Activated CD4-positive, alpha-beta T cell treated with anti-CD3 and anti-CD28 coated beads for 1 hour (primary cell): ENCODE measurements around the gene NT5C2.

Source experiments
- DNase-seq: peaks from one replicate; pipeline ENCODE4 v3.0.0-alpha.2; 2020

The NT5C2 gene

DNA sequence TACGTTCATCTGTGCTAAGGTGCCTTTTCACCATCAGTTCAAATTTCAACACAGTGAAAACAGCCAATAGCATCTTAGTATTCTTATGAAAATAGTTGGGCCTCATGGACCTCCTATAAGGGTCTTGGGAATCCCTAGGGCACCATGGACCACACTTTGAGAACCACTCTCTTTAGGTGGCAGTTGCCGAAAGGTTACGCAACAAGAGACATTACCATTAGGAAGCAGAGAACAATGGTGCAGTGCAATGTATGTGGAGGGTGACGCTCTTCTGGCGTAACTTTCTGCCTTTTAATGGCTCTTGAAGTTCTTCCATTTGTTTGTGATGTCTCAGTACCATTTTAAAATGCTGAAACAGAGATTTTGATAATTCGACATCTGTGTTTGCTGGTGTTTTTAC is 143.8 kb downstream of the NT5C2 start:
- no peak for DNase-seq

DNA sequence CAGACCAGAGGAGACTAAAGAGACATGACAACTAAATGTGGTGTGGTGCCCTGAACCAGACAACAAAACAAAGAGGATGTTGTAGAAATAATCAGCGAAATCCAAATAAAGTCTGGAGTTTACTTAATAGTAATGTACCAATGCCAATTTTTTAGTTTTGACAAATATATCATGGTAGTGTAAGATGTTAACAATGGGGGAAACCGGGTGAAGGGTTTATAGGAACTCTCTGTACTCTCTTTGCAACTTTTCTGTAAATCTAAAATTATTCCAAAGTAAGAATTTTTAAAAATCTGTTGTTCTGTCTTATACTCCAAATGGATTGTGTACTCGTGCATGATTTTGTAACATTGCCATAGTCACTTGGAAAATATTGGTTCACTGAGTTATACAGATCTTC is 145.7 kb downstream of the NT5C2 start:
- DNase-seq: no peak

DNA sequence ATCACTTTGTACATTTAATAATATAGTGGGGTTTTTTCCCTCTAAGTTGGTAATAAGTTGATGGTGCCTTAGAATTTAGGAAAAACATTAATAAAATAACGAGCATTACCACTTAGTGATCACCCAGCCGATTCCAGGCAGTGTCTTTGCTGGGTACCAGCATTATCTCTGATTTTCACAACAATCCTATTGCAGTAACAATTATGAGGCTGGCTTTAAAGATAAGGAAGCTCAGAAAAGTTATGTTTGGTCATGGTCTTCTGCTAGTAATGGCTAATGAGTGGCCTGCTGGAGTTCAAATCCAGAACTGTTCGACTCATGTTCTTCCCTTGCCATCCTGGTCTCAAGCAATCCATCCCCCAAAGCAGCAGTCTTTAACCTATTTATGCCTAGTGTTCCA is 147.1 kb downstream of the NT5C2 start:
- no peak for DNase-seq

DNA sequence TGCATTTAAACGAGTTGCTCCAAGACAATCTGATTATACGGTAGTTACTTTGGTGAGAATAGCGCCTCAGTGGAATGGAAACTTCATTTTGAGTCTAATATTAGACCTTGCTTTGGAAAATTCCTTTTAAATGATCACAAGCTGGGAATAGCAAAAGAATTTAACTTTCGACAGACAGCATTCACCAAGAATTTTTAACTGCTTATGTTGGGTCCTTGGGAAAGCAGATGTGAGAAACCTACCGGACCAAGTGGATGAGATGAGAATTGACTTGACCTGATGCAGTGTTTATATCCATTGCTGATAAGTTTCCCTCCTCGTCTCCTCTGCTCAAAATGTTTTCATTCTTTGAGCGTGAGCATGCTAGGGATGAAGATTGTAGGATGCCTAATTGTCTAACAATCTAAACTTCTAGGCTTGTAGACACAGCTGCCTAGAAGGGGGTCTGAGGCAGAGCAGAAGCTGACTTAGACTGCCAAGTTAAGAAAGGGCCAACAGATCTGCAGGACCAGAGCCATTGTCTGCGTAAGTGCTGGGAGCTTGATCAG is 148.1 kb downstream of the NT5C2 start:
- no peak for DNase-seq

DNA sequence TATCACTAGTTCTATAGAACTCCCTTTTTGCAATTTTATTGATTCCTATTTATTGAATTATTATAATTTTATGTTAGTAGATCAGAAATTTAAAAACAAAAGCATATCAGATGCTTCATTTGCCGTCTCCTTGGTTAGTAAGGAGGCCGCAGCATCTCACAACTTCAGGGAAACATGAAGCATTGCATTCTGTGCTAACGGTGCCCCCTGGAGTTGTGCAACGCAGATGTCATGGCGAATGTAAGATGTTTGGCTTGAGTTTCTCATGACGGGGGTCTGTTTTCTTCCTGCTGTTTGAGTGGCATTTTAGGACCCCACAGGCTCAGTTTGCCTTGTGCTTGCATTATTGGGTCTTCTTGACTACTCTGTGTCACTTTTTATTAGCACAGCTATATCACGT is 150.2 kb downstream of the NT5C2 start:
- DNase-seq: no peak

DNA sequence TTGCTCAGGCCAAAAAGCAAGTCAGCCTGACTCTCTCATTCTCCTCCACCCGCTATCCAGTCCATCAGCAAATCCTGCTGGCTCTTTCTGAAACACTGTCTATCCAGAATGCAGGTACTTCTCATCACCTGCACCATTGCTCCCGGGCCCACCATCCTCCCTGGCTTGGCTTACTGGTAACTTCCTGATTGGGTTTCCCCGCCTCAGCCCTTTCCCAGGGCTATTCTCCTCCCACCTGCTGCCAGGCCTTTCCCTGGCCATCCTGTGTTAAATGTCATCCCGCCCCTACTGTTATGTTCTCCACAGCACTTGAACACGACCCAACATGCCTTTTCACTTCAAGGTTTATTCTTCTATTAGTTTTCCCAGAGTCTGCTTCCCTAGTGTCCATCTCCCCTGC is 150.9 kb downstream of the NT5C2 start:
- no peak for DNase-seq

DNA sequence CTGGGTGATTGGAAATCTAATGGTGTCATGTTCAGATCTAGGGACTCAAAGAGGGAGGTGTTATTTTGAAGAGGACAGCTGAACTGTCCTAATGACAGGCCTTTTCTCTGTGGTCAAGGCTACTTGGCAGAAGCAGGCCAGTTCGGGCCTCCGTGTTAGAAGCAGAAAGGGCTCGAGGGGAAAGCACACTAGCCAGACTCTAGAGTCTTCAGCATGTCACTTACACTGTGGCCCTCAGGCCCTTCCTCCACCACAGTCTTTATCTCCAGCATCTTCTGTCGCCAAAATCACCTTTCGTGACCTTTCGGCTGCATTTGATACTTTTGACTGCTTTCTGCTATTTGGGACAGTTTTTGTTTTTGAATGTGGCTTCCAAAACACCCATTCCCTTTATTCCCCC is 151.7 kb downstream of the NT5C2 start:
- no peak for DNase-seq

DNA sequence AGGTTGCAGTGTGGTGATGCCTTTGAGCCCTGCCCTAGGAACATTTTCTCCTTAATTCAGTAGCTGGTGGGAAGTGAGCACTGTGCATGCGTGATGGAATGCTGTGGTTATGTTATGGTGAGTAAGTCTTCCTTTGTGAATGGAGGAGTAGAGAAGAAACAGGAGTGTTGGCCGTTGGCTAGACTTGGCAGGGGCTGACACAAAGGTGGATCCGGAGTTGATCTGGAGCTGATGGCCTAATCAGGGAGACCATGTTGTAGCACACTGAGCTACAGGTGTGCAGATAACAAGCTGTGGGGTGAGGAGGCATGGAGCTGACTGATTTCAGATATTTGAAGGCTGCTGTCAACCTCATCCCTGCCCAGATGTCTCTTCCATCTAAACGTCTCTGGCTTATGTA is 152.7 kb downstream of the NT5C2 start:
- no peak for DNase-seq

DNA sequence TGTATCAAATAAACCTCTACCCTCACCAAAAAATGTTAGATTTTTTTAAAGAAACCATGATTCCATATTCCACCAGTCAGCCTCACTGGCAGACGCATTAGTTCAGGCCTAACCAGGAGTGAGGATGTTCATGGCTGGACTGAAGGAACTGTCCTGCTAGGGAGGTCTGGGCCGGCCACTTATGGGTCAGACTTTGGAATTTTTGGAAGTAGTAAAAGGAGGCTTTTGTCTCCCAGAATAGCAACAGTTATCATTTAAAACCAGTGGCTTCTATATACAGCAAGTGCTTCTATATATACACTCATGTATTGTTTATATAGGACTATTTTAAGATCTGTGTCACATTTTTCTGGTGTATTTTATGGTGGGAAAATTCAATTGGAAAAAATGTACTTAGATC is 154.5 kb downstream of the NT5C2 start:
- DNase-seq: no peak
